ENCODE data around the gene SMIM28. TPM values are rescaled to one million over a fixed set of nuclear protein-coding genes. Genes with fewer than 3 reads are reported as not detected.

The SMIM28 gene
- total and polyA plus RNA-seq, 2 donors (not counting 3 experiments of a cell fraction or from before 2014, with no cell fraction given) = not detected

DNA sequence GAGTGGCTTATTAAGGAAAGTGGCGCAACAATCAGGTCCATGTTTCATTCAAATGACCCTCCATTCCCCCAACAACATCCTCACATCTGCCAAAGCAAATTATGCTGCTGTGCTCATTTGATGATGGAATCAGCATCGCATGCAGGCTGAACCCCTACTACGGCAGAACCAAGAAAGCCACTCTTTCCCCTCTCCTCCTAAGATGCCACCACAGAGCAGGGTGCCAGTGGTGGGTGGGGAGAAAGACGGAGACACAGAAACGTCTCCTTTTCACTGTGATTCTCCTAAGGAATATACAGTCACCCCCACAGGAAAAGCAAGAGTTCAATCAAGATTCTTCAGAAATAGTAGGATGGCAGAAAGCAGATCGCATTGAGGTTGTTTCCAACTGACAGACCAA lies 43.4 kb downstream of the SMIM28 start:
- FAIRE-seq = no peak
- no peaks in the 10 kb centered on the region for H3K9me1 ChIP-seq (replicated peaks; ENCODE audit: control insufficient read depth, extremely low read depth, insufficient read depth, low read length)
- no peak for DNase-seq (ENCODE audit: low read depth, low spot score)

More for the DNA sequence above, 43.4 kb downstream of the SMIM28 start:
- H3K27ac ChIP-seq (ENCODE audit: insufficient read depth, low read depth, low read length) = no peak overlapping the region
- no peaks in the 10 kb centered on the region for H4K20me1 ChIP-seq (replicated peaks; ENCODE audit: control insufficient read depth, extremely low read depth, insufficient read depth, low read length)
- TF ChIP-seq POLR2AphosphoS5 (IDR thresholded peaks at IDR 0.05; ENCODE audit: insufficient read depth, low read depth, low read length) (no peak), JUN (IDR thresholded peaks at IDR 0.05; ENCODE audit: borderline replicate concordance, insufficient read depth, insufficient read length, low read depth) (no peak), MYC (IDR thresholded peaks at IDR 0.05; ENCODE audit: low read depth, low read length) (no peak), EZH2 (IDR thresholded peaks at IDR 0.05; ENCODE audit: borderline replicate concordance, low read depth, low read length, severe bottlenecking) (no peak), FOS (IDR thresholded peaks at IDR 0.05; ENCODE audit: borderline replicate concordance, insufficient read depth, low read length) (no peak), POLR2A (IDR thresholded peaks at IDR 0.05; ENCODE audit: low read depth, low read length) (no peak), GATA2 (IDR thresholded peaks at IDR 0.05; ENCODE audit: insufficient read depth, insufficient read length, low read depth, low read length) (no peak), MAX (IDR thresholded peaks at IDR 0.05; ENCODE audit: insufficient read depth, insufficient read length) (no peak)
- TF ChIP-seq, protein P1, sequence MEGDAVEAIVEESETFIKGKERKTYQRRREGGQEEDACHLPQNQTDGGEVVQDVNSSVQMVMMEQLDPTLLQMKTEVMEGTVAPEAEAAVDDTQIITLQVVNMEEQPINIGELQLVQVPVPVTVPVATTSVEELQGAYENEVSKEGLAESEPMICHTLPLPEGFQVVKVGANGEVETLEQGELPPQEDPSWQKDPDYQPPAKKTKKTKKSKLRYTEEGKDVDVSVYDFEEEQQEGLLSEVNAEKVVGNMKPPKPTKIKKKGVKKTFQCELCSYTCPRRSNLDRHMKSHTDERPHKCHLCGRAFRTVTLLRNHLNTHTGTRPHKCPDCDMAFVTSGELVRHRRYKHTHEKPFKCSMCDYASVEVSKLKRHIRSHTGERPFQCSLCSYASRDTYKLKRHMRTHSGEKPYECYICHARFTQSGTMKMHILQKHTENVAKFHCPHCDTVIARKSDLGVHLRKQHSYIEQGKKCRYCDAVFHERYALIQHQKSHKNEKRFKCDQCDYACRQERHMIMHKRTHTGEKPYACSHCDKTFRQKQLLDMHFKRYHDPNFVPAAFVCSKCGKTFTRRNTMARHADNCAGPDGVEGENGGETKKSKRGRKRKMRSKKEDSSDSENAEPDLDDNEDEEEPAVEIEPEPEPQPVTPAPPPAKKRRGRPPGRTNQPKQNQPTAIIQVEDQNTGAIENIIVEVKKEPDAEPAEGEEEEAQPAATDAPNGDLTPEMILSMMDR (IDR thresholded peaks at IDR 0.05; ENCODE audit: extremely low read depth in 1 of 2, insufficient read depth in 1 of 2, low read depth in 1 of 2, low read length in 2 of 2) = no peak
- peaks cover 12% of the 10 kb centered on the region for H3K4me1 ChIP-seq (ENCODE audit: control insufficient read depth, extremely low read depth, insufficient read depth, low read length)
- H3K36me3 ChIP-seq (ENCODE audit: control insufficient read depth in 2 of 2, extremely low read depth in 1 of 2, insufficient read depth in 2 of 2, low read length in 2 of 2) = peaks cover 5 to 7% of the 10 kb centered on the region in 2 experiments
- intact Hi-C loops (cut with micrococcal nuclease) = loop anchor here (10.0 kb wide), 1 partner anchor 274 kb away; no protein-coding TSS in a partner anchor
- CTCF ChIA-PET = interaction anchor here (1.2 kb wide), 1 partner anchor 25 kb away, joined by 3 read pairs; no protein-coding TSS in a partner anchor
- dilution Hi-C loops (cut with MboI; ENCODE audit: extremely low pct_ligation_motif_present, low sequenced_read_pairs) = no loop called here
- no peak overlapping the region for H3K4me2 ChIP-seq (ENCODE audit: insufficient read depth, low read length)
- no peaks in the 10 kb centered on the region for H3K27me3 ChIP-seq (ENCODE audit: control insufficient read depth in 2 of 2, insufficient read depth in 2 of 2, low read length in 2 of 2)
- no peak overlapping the region for H3K9ac ChIP-seq (replicated peaks; ENCODE audit: extremely low read depth, insufficient read depth, low read length)
- H3K4me3 ChIP-seq (replicated peaks in 1 of 3; ENCODE audit: insufficient read depth in 1 of 3, low read depth in 1 of 3, low read length in 3 of 3) = no peak overlapping the region
- no TSS peak for BruUV-seq (replicated peaks)
- POLR2A ChIA-PET = no interaction called here
- H2AFZ ChIP-seq (ENCODE audit: low read depth, low read length) = no peak overlapping the region
- H3K79me2 ChIP-seq (ENCODE audit: control insufficient read depth, insufficient read depth, low read length) = no peaks in the 10 kb centered on the region
- H3K9me3 ChIP-seq (replicated peaks; ENCODE audit: control insufficient read depth, insufficient read depth, low read length) = no peaks in the 10 kb centered on the region
